Mammary epithelial cell (primary cell): Measurements from ENCODE around the gene ARHGAP42.

ENCODE experiments used
- EZH2 ChIP-seq: IDR thresholded peaks from 2 replicates; pipeline ENCODE4 v1.6.1; 2012; ENCODE audit warnings: low read length, inconsistent platforms, borderline replicate concordance
- TF ChIP-seq, protein P1 (sequence below), 2 donors: IDR thresholded peaks in 1 of 2; conservative IDR thresholded peaks in 1 of 2; 2 replicates each; pipeline ENCODE4 v1.5.1; 2011 to 2012; ENCODE audit warnings: inconsistent platforms in 2 of 2, low read length in 2 of 2, mild to moderate bottlenecking in 2 of 2, control low read depth in 1 of 2, low read depth in 1 of 2; ENCODE audit not compliant: insufficient read depth in 1 of 2; ENCODE audit errors: extremely low read depth in 1 of 2

- no peak for TF ChIP-seq EZH2
- TF ChIP-seq, protein P1, sequence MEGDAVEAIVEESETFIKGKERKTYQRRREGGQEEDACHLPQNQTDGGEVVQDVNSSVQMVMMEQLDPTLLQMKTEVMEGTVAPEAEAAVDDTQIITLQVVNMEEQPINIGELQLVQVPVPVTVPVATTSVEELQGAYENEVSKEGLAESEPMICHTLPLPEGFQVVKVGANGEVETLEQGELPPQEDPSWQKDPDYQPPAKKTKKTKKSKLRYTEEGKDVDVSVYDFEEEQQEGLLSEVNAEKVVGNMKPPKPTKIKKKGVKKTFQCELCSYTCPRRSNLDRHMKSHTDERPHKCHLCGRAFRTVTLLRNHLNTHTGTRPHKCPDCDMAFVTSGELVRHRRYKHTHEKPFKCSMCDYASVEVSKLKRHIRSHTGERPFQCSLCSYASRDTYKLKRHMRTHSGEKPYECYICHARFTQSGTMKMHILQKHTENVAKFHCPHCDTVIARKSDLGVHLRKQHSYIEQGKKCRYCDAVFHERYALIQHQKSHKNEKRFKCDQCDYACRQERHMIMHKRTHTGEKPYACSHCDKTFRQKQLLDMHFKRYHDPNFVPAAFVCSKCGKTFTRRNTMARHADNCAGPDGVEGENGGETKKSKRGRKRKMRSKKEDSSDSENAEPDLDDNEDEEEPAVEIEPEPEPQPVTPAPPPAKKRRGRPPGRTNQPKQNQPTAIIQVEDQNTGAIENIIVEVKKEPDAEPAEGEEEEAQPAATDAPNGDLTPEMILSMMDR (conservative IDR thresholded peaks at IDR 0.05 in 1 of 2, IDR thresholded peaks at IDR 0.05 in 1 of 2; ENCODE audit: extremely low read depth in 1 of 2, insufficient read depth in 1 of 2, low read depth in 1 of 2, low read length in 2 of 2) = no peak
Observed at GRCh38 chr11:100780470-100780869, 93.4 kb downstream of the ARHGAP42 start.
